Tibial nerve (tissue), 3 donors: ENCODE measurements around the gene KCNA10.

Source experiments
- POLR2A ChIP-seq, 2 donors: fragments of 450-650 bp; IDR thresholded peaks; one replicate each; pipeline ENCODE4 v1.6.1; 2017; ENCODE audit warnings: antibody characterized with exemption in 2 of 2, mild to moderate bottlenecking in 2 of 2, moderate library complexity in 2 of 2
- TF ChIP-seq, protein P1 (sequence below), 5 experiments: fragments of 200-600 bp in 3 of 5; fragments of 450-650 bp in 2 of 5; sonication (generic) in 3 of 5; IDR thresholded peaks; one replicate each; pipeline ENCODE4 v1.5.1; 2016 to 2019; ENCODE audit warnings: antibody characterized with exemption in 5 of 5, mild to moderate bottlenecking in 3 of 5, moderate library complexity in 2 of 5

DNA sequence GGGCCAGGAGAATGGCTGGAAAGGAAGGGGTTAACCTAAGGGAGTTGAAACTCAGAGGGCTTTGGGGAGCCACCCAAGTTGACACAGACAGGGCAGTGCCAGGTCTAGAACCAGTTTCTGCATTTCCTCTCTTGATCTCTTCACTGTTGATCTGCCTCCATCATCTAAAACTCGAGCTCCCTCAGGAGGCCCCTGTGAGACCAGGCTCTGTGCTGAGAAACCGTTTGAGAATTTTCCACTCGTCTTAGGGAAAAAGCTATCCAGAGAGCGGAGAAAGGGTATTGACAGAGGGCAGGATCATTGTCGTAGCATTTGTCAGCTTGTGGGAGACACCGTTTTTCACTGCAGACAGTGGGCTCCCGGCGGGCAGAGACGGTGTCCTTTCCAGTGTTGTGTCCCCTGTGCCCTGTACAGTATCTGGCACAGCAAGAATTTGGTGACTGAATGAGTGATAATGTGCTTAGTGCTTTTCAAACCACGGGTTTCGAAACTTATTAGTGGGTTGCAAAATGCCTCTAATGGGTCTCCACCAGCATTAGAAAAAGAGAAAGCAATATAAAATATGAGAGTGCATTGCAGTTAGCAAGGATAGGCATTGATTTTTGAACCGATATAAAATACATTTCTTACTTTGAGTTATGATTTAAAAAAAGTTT lies 36.9 kb downstream of the KCNA10 start:
- TF ChIP-seq, protein P1, sequence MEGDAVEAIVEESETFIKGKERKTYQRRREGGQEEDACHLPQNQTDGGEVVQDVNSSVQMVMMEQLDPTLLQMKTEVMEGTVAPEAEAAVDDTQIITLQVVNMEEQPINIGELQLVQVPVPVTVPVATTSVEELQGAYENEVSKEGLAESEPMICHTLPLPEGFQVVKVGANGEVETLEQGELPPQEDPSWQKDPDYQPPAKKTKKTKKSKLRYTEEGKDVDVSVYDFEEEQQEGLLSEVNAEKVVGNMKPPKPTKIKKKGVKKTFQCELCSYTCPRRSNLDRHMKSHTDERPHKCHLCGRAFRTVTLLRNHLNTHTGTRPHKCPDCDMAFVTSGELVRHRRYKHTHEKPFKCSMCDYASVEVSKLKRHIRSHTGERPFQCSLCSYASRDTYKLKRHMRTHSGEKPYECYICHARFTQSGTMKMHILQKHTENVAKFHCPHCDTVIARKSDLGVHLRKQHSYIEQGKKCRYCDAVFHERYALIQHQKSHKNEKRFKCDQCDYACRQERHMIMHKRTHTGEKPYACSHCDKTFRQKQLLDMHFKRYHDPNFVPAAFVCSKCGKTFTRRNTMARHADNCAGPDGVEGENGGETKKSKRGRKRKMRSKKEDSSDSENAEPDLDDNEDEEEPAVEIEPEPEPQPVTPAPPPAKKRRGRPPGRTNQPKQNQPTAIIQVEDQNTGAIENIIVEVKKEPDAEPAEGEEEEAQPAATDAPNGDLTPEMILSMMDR (IDR thresholded peaks at IDR 0.05), result no peak
- no peak for TF ChIP-seq POLR2A (IDR thresholded peaks at IDR 0.05)
